Gastrocnemius medialis (tissue), 4 donors: Measurements from ENCODE around the gene LCE2C.

Source experiments
- POLR2A ChIP-seq, 2 donors: fragments of 450-650 bp; IDR thresholded peaks; one replicate each; pipeline ENCODE4 v1.6.1; 2017; ENCODE audit warnings: antibody characterized with exemption in 2 of 2, mild to moderate bottlenecking in 2 of 2, moderate library complexity in 2 of 2
- TF ChIP-seq, protein P1 (sequence below), 5 experiments: fragments of 450-650 bp in 3 of 5; fragments of 200-600 bp in 2 of 5; sonication (generic) in 2 of 5; IDR thresholded peaks in 4 of 5; conservative IDR thresholded peaks in 1 of 5; 1 replicate in 4 of 5; 2 replicates in 1 of 5; pipeline ENCODE4 v1.5.1; 2016 to 2019; ENCODE audit warnings: antibody characterized with exemption in 5 of 5, mild to moderate bottlenecking in 3 of 5, moderate library complexity in 3 of 5

DNA sequence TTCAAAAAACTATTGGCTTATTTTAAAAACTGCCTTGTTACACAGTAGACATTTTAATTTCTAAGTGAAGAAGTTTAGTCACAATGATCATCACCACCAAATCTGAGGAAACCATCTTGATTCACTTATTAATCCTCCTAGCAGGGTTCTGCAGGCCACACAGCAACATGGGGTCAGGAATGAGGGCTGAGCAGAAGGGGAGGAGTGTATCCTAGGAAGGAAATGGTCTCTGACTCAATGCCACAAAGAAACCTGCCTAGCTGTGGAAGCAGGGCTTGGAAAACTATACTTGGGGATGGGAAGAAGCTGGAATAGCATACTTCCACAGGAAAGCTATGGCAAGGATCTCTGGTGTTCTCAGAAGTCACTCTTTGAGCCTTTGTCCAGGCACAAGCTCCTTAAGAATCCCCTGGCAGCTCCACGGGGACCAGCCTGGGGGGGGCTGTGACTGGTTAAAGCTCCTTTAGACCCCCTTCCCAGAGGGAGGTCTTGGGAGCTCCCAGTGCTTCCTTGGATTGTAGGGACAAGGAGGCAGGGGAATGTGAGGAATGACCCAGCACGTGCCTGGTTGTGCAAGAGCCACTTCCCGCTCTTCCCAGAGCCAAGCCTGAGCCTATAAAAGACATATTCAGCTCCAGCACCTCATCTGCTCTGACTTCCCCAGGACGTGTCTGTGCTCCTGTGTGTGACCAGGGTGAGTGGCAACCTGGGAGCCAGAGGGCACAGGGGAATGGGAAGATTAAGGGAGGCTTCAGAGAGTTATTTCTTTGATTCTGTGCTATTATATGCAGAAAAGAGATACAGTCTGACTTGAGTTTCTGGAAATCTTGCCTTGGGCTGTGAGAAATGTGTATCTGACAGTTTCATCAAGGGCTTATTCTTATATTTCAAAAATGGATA is 22.9 kb downstream of the LCE2C start, which contains the start of gene LCE2A:
- TF ChIP-seq, protein P1, sequence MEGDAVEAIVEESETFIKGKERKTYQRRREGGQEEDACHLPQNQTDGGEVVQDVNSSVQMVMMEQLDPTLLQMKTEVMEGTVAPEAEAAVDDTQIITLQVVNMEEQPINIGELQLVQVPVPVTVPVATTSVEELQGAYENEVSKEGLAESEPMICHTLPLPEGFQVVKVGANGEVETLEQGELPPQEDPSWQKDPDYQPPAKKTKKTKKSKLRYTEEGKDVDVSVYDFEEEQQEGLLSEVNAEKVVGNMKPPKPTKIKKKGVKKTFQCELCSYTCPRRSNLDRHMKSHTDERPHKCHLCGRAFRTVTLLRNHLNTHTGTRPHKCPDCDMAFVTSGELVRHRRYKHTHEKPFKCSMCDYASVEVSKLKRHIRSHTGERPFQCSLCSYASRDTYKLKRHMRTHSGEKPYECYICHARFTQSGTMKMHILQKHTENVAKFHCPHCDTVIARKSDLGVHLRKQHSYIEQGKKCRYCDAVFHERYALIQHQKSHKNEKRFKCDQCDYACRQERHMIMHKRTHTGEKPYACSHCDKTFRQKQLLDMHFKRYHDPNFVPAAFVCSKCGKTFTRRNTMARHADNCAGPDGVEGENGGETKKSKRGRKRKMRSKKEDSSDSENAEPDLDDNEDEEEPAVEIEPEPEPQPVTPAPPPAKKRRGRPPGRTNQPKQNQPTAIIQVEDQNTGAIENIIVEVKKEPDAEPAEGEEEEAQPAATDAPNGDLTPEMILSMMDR (IDR thresholded peaks at IDR 0.05 in 4 of 5, conservative IDR thresholded peaks at IDR 0.05 in 1 of 5) = no peak
- no peak for TF ChIP-seq POLR2A (IDR thresholded peaks at IDR 0.05)
